Loucy (cell line): ENCODE results near the gene GAREM2.

Source experiments
- H2AFZ ChIP-seq: fragments of 200-600 bp; sonication (generic); 2 replicates; pipeline ENCODE4 v1.6.0; 2016; ENCODE audit warnings: antibody characterized with exemption, mild to moderate bottlenecking, low read length, moderate library complexity
- H3F3A ChIP-seq: fragments of 200-600 bp; 2 replicates; pipeline ENCODE4 v1.6.0; 2016; ENCODE audit warnings: antibody characterized with exemption, low read depth, mild to moderate bottlenecking
- H3K27me3 ChIP-seq: fragments of 200-600 bp; sonication (generic); 2 replicates; pipeline ENCODE4 v1.6.1; 2014; ENCODE audit warnings: low read length, mild to moderate bottlenecking; ENCODE audit not compliant: insufficient read depth, poor library complexity, severe bottlenecking
- H3K36me3 ChIP-seq: fragments of 200-600 bp; sonication (generic); 2 replicates; pipeline ENCODE4 v1.6.1; 2016; ENCODE audit warnings: low read length; ENCODE audit not compliant: insufficient read depth
- H3K4me1 ChIP-seq: fragments of 200-600 bp; sonication (generic); 2 replicates; pipeline ENCODE4 v1.5.1; 2014; ENCODE audit warnings: low read length, mild to moderate bottlenecking; ENCODE audit not compliant: insufficient read depth, poor library complexity, severe bottlenecking
- H3K4me2 ChIP-seq: fragments of 200-600 bp; sonication (generic); 2 replicates; pipeline ENCODE4 v1.6.0; 2014; ENCODE audit warnings: antibody characterized with exemption, low read length, low read depth, mild to moderate bottlenecking; ENCODE audit not compliant: poor library complexity, severe bottlenecking
- H3K4me3 ChIP-seq: fragments of 200-600 bp; sonication (generic); 2 replicates; pipeline ENCODE4 v1.5.1; 2014; ENCODE audit warnings: low read length, mild to moderate bottlenecking, mixed read lengths; ENCODE audit not compliant: poor library complexity, severe bottlenecking
- H3K79me2 ChIP-seq: fragments of 200-600 bp; sonication (generic); 2 replicates; pipeline ENCODE4 v1.6.1; 2014; ENCODE audit warnings: low read length; ENCODE audit not compliant: insufficient read depth
- H3K9ac ChIP-seq: fragments of 200-600 bp; sonication (generic); 2 replicates; pipeline ENCODE4 v1.6.0; 2014; ENCODE audit warnings: mild to moderate bottlenecking, low read depth, low read length, moderate library complexity; ENCODE audit not compliant: poor library complexity, severe bottlenecking
- H3K9me2 ChIP-seq: fragments of 200-600 bp; sonication (generic); replicated peaks from 2 replicates; pipeline ENCODE4 v1.6.1; 2016; ENCODE audit warnings: low read depth, low read length, mixed read lengths
- H3K9me3 ChIP-seq: fragments of 200-600 bp; sonication (generic); 2 replicates; pipeline ENCODE4 v1.6.1; 2014; ENCODE audit warnings: mild to moderate bottlenecking, antibody characterized with exemption, low read length, low read depth; ENCODE audit not compliant: insufficient read depth
- H4K20me1 ChIP-seq: fragments of 200-600 bp; sonication (generic); 2 replicates; pipeline ENCODE4 v1.6.0; 2014; ENCODE audit warnings: antibody characterized with exemption, low read length, mild to moderate bottlenecking; ENCODE audit not compliant: insufficient read depth, poor library complexity, severe bottlenecking
- EZH2phosphoT487 ChIP-seq: fragments of 200-600 bp; IDR thresholded peaks from 2 replicates; pipeline ENCODE4 v1.6.1; 2018; ENCODE audit warnings: antibody characterized with exemption, mild to moderate bottlenecking, moderate library complexity, borderline replicate concordance
- TF ChIP-seq, protein P1 (sequence below): fragments of 200-600 bp; sonication (generic); conservative IDR thresholded peaks from 2 replicates; pipeline ENCODE4 v1.5.1; 2014; ENCODE audit warnings: mild to moderate bottlenecking, antibody characterized with exemption, low read length

The GAREM2 gene

DNA sequence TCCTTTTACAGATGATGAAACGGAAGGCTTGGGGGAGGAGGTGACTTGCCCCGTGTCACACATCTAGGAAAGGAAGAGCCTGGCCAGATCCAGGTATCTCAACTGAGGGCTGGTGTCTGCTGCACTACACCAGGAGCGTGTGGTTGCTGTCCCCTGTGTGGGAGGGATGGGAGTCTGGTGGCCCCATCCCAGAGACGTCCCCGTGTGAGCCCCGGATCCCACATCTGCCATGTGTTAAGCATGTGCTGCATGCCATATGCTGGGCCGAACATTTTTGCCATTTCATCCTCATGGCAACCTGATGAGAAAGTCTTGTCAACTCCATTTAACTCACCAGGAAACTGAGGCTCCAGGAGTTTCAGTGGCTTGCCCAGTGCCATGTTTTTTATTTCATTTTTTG lies 4.2 kb downstream of the GAREM2 start:
- H3K9ac ChIP-seq, result no peak overlapping the region
- H3K27me3 ChIP-seq, result no peaks in the 10 kb centered on the region
- no peak overlapping the region for H3K4me3 ChIP-seq
- H2AFZ ChIP-seq, result no peak overlapping the region
- no peaks in the 10 kb centered on the region for H3K4me1 ChIP-seq
- H3K79me2 ChIP-seq, result no peaks in the 10 kb centered on the region
- H3K4me2 ChIP-seq, result no peak overlapping the region
- H3K9me2 ChIP-seq, result no peaks in the 10 kb centered on the region
- no peaks in the 10 kb centered on the region for H4K20me1 ChIP-seq
- H3F3A ChIP-seq, result no peaks in the 10 kb centered on the region
- no peaks in the 10 kb centered on the region for H3K36me3 ChIP-seq
- TF ChIP-seq EZH2phosphoT487, result no peak
- TF ChIP-seq, protein P1, sequence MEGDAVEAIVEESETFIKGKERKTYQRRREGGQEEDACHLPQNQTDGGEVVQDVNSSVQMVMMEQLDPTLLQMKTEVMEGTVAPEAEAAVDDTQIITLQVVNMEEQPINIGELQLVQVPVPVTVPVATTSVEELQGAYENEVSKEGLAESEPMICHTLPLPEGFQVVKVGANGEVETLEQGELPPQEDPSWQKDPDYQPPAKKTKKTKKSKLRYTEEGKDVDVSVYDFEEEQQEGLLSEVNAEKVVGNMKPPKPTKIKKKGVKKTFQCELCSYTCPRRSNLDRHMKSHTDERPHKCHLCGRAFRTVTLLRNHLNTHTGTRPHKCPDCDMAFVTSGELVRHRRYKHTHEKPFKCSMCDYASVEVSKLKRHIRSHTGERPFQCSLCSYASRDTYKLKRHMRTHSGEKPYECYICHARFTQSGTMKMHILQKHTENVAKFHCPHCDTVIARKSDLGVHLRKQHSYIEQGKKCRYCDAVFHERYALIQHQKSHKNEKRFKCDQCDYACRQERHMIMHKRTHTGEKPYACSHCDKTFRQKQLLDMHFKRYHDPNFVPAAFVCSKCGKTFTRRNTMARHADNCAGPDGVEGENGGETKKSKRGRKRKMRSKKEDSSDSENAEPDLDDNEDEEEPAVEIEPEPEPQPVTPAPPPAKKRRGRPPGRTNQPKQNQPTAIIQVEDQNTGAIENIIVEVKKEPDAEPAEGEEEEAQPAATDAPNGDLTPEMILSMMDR, result no peak
- H3K9me3 ChIP-seq, result no peaks in the 10 kb centered on the region

DNA sequence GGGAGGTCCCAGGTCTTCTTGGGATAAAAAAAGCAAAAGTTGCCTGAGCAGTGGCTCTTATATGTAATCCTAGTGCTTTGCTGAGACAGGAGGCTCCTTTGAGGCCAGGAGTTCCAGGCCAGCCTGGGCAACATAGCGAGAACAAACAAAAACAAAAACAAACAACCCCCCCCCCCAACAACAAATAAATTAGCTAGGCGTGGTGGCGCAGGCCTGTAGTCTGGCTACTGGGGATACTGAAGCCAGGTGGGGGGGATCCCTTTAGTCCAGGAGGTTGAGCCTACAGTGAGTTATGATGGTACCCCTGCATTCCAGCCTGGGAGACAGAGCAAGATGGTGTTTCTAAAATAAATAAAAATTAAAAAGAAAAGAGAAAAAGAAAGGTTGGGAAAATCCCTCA lies 5.4 kb downstream of the GAREM2 start:
- Histone ChIP-seq H3F3A (no peaks in the 10 kb centered on the region), H3K4me1 (no peaks in the 10 kb centered on the region), H3K79me2 (no peaks in the 10 kb centered on the region), H4K20me1 (no peaks in the 10 kb centered on the region), H3K4me3 (no peak overlapping the region), H2AFZ (no peak overlapping the region), H3K4me2 (no peak overlapping the region), H3K27me3 (no peaks in the 10 kb centered on the region), H3K36me3 (no peaks in the 10 kb centered on the region), H3K9ac (no peak overlapping the region), H3K9me2 (no peaks in the 10 kb centered on the region), H3K9me3 (no peaks in the 10 kb centered on the region)
- TF ChIP-seq, protein P1, result no peak
- no peak for TF ChIP-seq EZH2phosphoT487

DNA sequence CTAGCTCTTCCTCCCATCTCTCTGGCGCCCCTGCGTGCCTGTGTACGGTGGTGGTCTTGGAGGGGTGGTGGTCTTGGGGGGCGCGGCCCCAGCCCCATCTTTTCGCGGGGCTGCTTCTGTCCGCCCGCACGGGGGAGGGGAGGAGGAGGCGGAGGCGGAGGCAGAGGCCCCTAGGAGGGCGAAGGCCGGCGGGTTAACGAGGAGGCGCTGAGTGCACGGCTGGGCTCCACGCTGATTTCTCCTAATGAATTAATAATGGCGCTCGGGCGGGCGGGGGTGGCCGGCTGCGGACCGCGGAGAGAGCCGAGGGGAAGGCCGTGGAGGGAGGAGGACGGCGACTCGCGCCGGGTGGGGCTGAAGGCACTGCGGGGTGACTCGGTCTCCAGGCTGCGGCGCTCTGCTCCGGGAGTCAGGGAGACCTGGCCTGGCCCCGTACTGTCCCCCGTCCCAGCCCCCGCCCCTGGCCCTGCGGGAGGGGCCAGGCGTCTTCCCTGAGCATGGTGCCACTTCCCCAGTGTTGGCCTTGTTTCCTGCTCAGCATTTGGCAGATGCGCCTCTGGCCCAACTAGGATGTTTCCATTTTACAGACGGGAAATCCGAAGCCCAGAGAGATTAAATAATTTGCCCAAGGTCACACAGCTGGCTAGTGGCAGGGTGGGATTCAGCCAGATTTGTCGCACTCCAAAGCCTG lies 6.0 kb downstream of the GAREM2 start:
- no peaks in the 10 kb centered on the region for H3K36me3 ChIP-seq
- H3K9ac ChIP-seq, result no peak overlapping the region
- no peaks in the 10 kb centered on the region for H4K20me1 ChIP-seq
- no peaks in the 10 kb centered on the region for H3K79me2 ChIP-seq
- TF ChIP-seq, protein P1, result no peak
- no peak for TF ChIP-seq EZH2phosphoT487
- no peaks in the 10 kb centered on the region for H3K9me3 ChIP-seq
- H3F3A ChIP-seq, result no peaks in the 10 kb centered on the region
- no peaks in the 10 kb centered on the region for H3K27me3 ChIP-seq
- no peak overlapping the region for H2AFZ ChIP-seq
- H3K9me2 ChIP-seq, result no peaks in the 10 kb centered on the region
- H3K4me1 ChIP-seq, result no peaks in the 10 kb centered on the region
- H3K4me2 ChIP-seq, result no peak overlapping the region
- no peak overlapping the region for H3K4me3 ChIP-seq
